Measurements from ENCODE around the gene SCAPER.
"Not testable (repeated sequence)": the region's sequence is repeated elsewhere in the genome, so short reads cannot be mapped to it uniquely, and the experiment has no call there.

SCAPER gene

DNA sequence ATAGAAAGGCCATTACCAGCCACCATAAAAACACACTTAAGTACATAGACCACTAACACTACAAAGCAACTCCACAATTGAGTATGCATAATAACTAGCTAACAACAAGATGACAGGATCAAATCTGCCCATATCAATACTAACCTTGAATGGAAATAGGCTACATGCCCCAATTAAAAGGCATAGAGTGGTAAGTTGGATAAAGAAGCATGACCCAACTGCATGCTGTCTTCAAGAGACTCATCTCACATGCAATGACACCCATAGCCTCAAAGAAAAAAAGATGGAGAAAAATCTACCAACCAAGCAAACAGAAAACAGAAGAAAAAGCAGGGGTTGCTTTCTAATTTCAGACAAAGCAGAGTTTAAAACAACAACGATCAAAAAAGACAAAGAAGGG lies 349.9 kb downstream of the SCAPER start:
- DNase-seq, result no peak

DNA sequence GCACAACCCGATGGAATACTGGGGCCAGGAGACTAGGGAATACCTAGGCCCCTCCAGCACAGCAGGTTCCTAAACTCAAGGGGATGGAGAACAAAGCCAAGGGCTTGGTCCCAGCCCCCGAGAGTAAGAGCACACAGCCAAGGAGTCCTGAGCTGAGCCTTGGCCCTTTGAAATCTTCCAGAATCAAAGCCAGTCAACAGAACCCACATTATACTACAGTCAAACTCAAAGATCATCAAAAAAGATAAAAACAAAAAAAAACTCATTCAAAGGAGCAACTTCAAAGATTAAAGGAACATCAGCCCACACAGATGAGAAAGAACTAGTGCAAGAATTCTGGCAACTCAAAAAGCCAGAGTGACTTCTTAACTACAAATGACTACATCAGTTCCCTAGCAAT lies 351.6 kb downstream of the SCAPER start:
- no peak for DNase-seq

DNA sequence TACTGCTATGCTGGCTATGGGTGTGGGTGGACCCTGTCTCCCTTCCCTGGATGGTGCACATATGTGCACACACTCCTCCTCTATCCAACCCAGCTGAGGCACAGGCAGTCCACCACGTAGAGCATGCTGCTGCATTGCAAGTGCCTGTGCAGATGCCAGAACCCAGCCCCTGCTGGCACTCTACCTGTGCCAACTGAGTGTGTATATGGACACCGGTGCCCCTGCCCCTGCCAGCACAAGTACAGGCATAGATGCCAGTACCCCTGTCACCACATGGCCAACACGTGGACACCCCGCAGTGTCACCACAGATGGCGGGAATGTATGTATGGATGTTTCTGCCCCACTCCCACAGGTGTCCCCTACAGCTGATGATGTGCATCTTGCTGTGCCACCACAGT lies 352.0 kb downstream of the SCAPER start:
- no peak for DNase-seq

DNA sequence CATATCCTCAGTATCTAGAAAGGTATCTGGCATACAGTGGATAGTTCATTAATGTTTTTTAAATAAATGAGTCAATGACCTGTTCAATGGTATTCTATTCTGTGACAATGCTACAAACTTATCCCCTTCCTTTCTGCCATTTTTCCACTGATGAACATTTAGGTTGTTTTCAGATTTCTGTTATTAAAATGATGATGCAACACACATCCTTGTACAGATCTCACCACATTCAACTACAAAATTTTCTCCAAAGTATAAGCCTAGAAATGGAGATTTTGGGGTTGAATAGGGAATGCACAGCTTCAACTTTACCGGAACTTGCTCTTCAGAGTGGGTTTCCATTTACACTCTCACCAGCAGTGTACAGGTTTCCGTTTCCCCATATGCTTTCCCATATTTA lies 358.3 kb downstream of the SCAPER start:
- DNase-seq, result no peak

DNA sequence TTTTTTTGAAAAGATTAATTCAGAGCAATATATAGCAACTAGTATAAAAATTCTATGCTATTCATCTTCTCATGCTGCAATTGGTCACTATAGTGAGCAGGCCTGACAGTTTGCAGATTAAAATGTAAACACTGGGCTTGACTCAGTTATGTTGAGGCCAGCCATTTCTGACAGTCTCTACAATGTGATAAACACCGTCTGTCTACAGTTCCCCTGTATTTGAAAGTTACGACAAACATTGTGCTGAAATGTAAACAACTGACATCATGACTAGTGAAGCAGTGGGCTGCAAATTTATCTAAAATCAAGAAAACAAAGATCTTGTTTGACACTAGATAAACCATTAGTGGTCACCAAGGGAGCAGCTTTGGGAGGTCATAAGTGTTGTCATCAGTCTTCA lies 371.1 kb downstream of the SCAPER start:
- no peak for DNase-seq

DNA sequence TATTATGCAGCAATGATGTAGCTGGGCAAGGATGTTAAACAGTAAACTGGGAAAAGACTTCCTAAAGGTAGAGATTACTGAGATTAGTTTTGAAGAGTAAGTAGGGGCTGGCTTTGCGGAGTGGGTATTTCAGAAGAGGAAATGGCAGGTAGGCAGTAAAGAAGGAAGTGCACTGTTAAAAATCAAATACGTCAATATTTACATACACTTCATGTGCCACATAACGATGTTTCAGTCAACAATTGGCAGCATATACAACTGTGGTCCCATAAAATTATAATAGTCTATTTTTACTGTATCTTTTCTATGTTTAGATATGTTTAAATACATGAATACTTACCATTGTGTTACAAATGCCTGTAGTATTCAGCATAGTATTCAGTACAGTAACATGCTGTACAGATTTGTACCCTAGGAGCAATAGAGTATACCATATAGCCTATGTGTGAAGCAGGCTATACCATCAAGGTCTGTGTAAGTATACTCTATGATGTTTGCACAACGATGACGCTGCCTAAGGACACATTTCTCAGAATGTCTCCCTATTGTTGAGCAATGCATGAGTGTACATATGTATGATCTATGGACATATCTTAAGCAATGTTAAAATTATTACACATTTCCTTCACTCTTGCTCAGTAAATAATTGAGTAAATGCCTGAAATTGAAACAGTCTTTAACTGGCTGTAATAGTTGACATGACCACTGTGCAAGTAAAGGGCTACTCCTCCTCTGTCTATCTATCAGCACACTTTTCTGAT lies 371.9 kb downstream of the SCAPER start:
- peak; percentile 5 for DNase-seq

DNA sequence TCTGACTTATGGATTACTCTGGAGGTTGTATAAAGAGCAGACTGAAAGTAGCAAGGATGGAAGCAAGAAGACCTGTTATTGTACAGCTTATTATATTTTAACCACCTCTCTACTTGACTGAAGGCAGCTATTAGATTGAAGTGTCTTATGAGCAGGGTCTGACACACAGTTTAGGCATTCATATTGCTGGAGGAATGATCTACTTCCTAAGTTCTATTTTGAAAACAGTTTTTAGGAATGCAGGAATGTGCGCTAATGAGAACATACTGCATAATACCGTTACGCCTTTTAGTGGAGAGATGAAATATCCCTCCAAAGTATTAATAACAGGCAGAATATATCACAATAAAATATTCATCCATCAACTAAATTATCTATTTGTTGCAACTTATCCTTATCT lies 375.2 kb downstream of the SCAPER start:
- peak; percentile 29 for DNase-seq

DNA sequence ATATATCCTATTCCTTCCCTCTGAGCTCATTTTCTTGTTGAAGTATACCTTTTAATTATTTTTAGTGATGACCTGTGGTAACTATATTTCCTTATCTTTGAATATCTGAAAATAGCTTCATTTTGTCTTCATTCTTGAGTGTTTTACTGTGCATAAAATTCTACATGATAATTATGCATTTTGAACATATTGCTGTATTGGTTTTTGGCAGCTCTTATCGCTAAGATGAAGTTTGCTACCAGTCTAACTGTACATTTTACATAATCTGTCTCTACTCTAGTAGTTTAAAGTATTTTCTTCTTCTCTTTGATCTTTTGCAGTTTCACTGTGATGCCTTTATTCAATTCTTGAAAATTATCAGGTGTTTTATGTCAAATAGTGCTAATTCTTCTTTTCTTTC lies 379.0 kb downstream of the SCAPER start:
- no peak for DNase-seq

DNA sequence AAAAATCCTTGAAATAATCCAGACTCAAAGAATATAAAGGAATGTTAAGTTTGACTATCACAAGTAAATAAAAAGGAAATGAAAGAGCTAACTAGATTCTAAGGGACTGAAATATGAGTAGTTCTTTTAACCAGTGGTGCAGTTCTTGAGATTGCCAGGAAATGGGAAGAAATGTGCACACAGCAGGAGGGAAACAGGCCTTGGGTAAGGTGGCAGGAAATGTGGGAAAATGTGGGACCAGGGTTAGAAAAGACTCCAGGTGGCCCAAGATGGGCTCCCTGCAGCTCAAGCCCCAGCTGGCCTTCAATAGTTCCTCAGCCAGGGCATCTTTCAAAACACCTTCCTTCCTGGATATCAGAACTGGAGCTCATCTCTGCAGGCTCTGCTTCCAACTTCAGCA lies 387.2 kb downstream of the SCAPER start:
- DNase-seq, result no peak

DNA sequence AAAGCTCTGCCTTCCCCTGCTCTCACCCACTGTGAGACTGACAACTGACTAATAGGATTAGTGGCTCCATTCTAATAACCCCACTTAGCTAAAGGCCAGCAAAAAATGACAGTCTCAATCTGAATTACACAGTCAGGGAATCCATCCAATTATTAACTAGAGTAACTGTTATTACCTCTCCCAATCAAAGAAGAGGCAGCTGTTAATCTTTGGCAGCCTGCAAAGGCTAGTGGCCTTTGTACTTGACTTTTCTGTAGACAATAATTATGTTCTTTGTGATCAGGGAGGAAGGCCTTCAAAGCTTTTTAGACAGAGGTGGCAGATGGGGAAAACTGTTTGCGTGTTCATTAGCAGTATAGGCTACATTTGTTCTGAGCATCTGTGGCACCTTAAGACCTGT lies 390.9 kb downstream of the SCAPER start:
- no peak for DNase-seq

DNA sequence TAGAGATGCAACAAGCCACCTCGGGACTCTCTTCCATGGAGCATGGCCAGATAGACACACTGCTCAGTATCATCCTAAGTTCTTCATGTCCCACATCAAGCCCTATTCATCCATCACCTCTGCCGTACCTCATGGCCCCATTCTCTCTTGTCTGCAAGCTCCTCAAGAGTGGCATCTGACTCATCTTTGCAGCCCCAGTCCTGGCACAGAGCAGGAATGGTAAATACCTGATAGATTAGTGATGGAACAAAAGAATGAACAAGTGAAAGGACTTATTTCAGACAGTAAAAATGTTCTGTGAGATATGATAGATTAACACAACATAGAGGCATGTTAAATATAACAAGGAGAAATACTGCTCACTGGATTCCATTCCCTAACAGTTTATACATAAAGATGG lies 392.2 kb downstream of the SCAPER start:
- peak; percentile 11 for DNase-seq

DNA sequence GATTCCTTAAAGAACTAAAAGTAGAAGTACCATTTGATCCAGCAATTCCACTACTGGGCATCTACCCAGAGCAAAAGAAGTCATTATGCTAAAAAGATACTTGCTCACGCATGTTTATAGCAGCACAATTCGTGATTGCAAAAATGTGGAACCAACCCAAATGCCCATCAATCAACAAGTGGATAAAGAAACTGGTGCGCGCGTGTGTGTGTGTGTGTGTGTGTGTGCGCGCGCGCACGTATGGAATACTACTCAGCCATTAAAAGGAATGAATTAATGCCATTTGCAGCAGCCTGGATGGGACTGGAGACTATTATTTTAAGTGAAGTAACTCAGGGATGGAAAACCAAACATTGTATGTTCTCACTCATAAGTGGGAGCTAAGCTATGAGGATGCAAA lies 394.5 kb downstream of the SCAPER start:
- not testable (repeated sequence) for DNase-seq

DNA sequence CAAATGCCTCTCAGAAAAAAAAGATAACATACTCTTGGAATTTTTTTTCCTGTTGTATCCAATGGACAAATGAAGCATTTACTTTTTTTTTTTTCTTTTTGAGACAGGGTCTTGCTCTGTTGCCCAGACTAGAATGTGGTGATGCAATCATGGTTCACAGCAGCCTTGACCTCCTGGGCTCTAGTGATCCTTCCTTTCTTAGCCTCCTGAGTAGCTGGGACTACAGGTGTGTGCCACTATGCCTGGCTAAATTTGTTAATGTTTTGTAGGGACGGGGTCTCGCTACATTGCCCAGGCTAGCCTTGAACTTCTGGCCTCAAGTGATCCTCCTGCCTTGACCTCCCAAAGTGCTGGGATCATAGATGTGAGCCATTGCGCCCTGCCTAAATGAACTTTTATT lies 401.3 kb downstream of the SCAPER start:
- DNase-seq, result no peak

DNA sequence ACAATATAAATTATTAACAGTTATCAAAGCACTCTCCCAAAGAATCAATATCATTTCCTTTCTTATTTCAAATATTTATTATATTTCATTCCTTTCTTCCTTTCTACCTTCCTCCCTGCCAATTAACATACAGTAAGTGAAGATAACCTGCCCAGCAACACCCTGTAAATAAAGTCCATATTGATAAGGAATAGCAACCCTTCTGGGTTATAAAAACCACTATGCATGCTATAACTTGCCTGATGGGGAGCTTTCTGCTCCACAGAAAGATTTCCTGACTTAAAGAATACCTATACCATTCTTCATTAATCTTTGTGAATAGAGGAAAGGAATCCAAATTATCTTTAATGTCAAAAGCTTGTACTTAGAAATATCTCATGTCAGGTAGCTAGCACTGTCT lies 402.0 kb downstream of the SCAPER start:
- no peak for DNase-seq

DNA sequence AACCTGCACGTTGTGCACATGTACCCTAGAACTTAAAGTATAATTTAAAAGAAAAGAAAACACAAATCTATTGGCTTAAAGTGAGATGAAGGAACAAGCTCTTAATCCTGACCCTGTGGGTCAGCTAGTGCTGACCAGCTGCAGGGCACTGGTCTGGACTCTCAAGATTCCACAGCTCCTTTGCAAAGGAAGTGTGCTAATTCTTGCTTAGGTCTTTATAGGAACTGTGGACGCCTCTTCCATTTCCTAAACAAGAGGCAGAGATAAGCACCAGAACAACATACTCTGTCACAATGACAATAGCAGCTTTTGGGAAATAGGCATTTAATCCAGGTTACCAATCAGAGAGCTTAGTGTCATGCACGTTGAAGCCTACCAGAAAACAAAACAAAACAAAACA lies 402.5 kb downstream of the SCAPER start:
- no peak for DNase-seq

DNA sequence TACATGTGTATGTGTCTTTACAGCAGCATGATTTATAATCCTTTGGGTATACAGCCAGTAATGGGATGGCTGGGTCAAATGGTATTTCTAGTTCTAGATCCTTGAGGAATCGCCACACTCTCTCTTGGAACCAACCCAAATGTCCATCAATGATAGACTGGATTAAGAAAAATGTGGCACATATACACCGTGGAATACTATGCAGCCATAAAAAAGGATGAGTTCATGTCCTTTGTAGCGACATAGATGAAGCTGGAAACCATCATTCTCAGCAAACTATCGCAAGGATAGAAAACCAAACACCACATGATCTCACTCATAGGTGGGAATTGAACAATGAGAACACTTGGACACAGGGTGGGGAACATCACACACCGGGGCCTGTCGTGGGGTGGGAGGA lies 403.0 kb downstream of the SCAPER start:
- DNase-seq, result not testable (repeated sequence)

DNA sequence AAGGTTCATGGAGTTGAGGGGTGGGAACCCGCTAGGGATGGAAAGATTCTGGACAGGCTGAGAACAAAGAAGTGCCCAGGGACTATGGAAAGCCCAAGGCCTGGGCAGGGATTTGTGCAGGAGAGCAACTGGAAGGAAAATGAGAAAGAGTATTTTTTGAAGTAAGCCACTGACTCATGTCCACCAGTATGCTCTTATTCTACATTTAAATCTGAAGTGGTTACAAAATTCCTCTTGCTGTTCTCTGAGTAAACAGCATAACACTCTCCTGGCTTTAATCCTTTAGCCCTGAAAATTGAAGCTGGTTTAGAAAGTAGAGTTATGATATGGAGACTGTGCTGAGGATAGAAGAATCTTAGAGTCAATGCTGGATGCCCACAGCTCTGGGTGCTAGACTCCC lies 403.4 kb downstream of the SCAPER start:
- no peak for DNase-seq

DNA sequence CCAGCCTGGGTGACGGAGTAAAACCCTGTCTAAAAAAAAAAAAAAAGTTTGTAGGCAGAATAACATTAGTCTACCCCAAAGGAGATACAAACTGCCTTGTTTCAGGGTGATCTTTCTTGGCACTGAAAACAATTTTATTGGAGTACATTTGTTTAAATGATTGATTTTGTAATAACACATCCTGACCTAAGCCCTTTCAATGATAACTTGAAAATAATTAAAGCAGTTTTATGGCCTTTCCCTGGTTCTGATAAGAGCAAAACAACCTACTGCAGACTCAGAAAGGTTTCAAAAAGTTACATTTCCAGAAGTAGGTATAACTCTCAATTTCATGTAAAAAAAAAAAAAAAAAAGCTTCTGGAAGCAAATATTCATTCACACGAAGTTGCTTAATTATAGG lies 404.1 kb downstream of the SCAPER start:
- DNase-seq, result no peak

DNA sequence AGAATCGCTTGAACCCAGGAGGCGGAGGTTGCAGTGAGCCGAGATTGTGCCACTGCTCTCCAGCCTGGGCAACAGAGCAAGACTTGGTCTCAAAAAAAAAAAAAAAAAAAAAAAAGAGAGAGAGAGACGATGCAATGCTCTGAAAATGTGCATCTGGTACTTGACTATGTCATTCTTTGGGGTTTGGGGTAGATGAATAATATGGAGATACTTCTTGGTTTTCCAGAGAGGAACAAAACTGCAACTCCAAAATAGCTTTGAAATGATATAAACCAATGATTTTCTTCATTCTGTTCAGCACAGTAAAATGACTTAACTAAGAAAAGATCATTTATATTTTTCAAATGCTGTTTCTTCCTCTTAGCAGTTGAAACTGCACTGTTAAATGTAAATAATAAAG lies 409.7 kb downstream of the SCAPER start:
- DNase-seq, result peak; percentile 5

DNA sequence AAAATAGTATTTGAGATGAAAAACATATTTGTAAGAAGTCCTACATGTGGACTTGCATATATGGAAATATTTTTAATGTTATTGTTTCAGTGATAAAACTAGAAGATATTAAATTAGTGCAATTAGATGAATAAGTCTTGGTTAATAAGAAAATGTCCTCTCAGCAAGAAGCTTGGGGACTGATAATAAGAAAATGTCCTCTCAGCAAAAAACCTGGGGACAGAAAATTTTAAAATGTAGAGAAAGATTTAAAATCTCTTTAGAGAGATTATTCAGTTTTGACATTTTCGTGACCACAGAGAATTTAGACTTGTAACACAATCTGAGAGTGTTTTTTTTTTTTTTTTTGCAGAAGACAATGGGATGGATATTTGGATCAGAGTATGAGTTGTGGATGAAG lies 412.6 kb downstream of the SCAPER start:
- DNase-seq, result no peak

DNA sequence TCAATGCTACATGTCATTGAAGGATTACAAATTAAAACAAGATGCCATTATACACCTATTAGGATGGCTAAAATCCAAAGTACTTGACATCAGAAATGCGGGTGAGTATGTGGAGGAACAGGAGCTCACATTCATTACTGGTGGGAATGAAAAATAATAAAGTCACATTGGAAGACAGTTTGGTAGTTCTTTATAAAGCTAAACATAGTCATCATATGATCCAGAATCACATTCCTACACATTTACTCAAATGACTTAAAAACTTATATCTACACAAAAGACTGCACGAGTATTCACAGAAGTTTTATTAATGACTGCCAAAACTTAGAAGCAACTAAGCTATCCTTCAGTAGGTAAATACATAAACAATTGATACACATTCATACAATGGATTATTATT lies 421.4 kb downstream of the SCAPER start:
- no peak for DNase-seq

DNA sequence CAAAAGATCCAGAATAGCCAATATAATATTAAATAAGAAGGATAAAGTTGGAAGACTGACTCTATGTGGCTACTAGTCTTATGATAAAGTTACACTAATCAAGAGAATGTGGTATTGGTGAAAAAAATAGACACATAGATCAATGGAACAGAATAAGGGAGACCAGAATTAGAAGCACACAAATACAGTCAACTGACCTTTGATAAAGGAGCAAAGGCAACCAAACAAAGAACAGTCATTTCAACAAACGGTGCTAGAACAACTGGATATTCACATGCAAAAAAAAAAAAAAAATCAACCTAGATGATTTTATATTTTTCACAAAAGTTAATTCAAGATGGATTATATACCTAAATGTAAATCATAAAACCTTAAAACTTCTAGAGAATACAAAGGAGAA lies 422.1 kb downstream of the SCAPER start:
- no peak for DNase-seq

DNA sequence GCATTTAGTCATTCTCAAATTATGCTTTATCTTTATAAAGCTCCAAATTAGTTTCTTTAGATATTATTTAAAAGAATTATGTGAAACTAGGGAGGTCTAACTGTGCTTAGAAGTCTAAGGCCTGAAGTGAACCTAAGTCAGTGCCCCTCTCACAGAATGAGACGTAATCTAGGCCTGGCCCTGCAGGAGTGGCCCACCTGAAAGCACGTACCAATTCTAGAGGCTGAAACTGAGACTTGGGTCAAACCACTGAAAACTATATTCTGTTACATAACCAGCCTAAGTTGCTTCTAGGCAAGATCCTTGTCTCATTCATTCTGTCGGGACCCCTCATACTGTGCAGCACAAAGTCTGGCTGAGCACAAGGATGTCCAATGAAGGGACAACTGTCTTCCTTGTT lies 424.9 kb downstream of the SCAPER start:
- DNase-seq, result no peak

DNA sequence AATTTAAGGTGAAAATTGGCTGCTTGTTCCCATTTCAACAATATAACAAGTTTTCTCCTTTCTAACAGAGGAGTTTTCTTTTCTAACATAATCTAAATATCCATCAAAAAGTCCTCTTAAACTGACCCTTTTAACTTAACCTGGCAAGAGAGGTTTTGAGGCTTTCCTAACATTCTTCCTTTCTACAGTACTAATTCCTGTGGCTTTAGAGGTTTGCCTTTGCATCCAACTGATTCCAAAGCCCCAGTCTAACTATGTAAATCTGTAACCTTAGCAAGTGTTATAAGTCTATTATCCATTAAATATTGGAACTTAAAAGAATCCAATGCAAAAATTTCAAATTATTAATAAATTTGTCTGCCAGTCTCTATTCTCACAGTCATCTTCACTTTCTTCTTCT lies 434.4 kb downstream of the SCAPER start:
- DNase-seq, result peak; percentile 35

DNA sequence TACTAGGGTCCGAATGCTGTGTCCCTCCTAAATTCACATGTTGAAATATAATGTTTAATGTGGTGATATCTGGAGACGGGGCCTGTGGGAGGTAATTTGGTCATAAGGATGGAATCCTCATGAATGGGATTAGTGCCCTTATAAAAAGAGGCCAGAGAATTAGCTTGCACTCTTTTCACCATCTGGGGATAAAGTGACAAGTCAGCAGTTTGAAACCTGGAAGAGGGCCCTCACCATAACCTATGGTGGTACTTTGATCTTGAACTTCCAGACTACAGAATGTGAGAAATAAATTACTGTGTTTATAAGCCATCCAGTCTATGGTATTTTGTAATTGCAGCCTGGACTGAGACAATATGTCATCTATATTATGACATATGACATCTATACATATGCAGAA lies 436.4 kb downstream of the SCAPER start:
- no peak for DNase-seq

DNA sequence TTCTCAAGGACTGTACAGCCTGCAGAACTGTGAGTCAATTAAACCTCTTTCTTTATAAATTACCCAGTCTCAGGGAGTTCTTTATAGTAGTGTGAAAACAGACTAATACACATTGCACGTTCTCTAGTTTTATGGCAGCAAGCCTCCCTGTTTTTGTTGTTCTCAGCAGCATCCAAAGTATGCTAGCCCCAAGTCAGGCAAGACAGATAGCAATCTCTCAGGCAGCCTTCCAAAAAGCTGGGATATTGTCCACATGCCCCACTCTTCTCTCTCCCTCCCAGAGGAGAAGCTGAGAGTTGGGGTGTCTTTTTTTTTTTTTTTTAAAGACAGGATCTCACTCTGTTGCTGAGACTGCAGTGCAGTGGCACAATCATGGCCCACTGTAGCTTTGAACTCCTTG lies 438.0 kb downstream of the SCAPER start:
- DNase-seq, result no peak
